Fibroblast of lung (primary cell): ENCODE measurements around the gene SLC6A9. TPM values are rescaled to one million over a fixed set of nuclear protein-coding genes. Genes with fewer than 3 reads are reported as not detected.

Experiments
- DNase-seq, 2 donors: peaks; one replicate each; pipeline versions ENCODE4 v3.0.0 to v3.0.0-alpha.2; 2010; ENCODE audit warnings: low read depth in 2 of 2
- H2AFZ ChIP-seq: 2 replicates; pipeline ENCODE4 v1.5.1; 2012; ENCODE audit warnings: low read length, control low read depth, inconsistent platforms
- H3K27ac ChIP-seq: 2 replicates; pipeline ENCODE4 v1.5.1; 2011; ENCODE audit warnings: low read length, control low read depth; ENCODE audit not compliant: insufficient read depth
- H3K27me3 ChIP-seq: 2 replicates; pipeline ENCODE4 v1.5.1; 2011; ENCODE audit warnings: mild to moderate bottlenecking, low read length; ENCODE audit not compliant: control insufficient read depth, insufficient read depth
- H3K36me3 ChIP-seq: 2 replicates; pipeline ENCODE4 v1.5.1; 2011; ENCODE audit warnings: low read length; ENCODE audit not compliant: control insufficient read depth, insufficient read depth
- H3K4me1 ChIP-seq: 2 replicates; pipeline ENCODE4 v1.5.1; 2011; ENCODE audit warnings: low read length; ENCODE audit not compliant: control insufficient read depth, insufficient read depth; ENCODE audit errors: extremely low read depth
- H3K4me2 ChIP-seq: 2 replicates; pipeline ENCODE4 v1.5.1; 2011; ENCODE audit warnings: low read length, control low read depth; ENCODE audit not compliant: insufficient read depth; ENCODE audit errors: extremely low read depth
- H3K4me3 ChIP-seq, 4 experiments: fragments of 200-600 bp in 1 of 4; sonication (generic) in 1 of 4; replicated peaks in 1 of 4; 2 replicates each; pipeline ENCODE4 v1.5.1; 2011 to 2016; ENCODE audit warnings: low read length in 4 of 4, low read depth in 3 of 4, mild to moderate bottlenecking in 3 of 4, control low read depth in 2 of 4, inconsistent platforms in 1 of 4, mixed read lengths in 1 of 4; ENCODE audit not compliant: insufficient read depth in 1 of 4; ENCODE audit errors: control extremely low read depth in 1 of 4
- H3K79me2 ChIP-seq: 2 replicates; pipeline ENCODE4 v1.5.1; 2012; ENCODE audit warnings: mild to moderate bottlenecking, low read length, inconsistent platforms; ENCODE audit not compliant: control insufficient read depth, insufficient read depth
- H3K9ac ChIP-seq: 2 replicates; pipeline ENCODE4 v1.5.1; 2011; ENCODE audit warnings: mild to moderate bottlenecking, low read length, control low read depth; ENCODE audit not compliant: insufficient read depth
- H3K9me3 ChIP-seq: 2 replicates; pipeline ENCODE4 v1.5.1; 2012; ENCODE audit warnings: low read depth, low read length; ENCODE audit not compliant: control insufficient read depth, insufficient read depth
- H4K20me1 ChIP-seq: 2 replicates; pipeline ENCODE4 v1.5.1; 2011; ENCODE audit warnings: low read length; ENCODE audit not compliant: control insufficient read depth, insufficient read depth; ENCODE audit errors: extremely low read depth
- CTCF ChIP-seq, 2 donors: IDR thresholded peaks in 1 of 2; conservative IDR thresholded peaks in 1 of 2; 1 replicate in 1 of 2; 2 replicates in 1 of 2; pipeline ENCODE4 v1.5.1; 2011 to 2012; ENCODE audit warnings: low read length in 2 of 2, control low read depth in 1 of 2, inconsistent platforms in 1 of 2, low read depth in 1 of 2, mild to moderate bottlenecking in 1 of 2
- EZH2 ChIP-seq: IDR thresholded peaks from 2 replicates; pipeline ENCODE4 v1.5.1; 2012; ENCODE audit warnings: low read length, control low read depth, mild to moderate bottlenecking; ENCODE audit errors: missing control alignments
- polyA plus RNA-seq, 2 donors: library from polyadenylated mRNA; depleted of rRNA in 1 of 2; stranded (reverse) in 1 of 2; unstranded in 1 of 2; fragments of >200 nt; gene quantifications; 2 replicates each; pipeline ENCODE4 v1.2.1, GENCODE V29; 2011 to 2012; ENCODE audit warnings: missing spikeins in 1 of 2
- total RNA-seq: library from RNA; depleted of rRNA; stranded (reverse); fragments of >200 nt; gene quantifications from 2 replicates; pipeline ENCODE4 v1.2.1, GENCODE V29; 2014

Gene SLC6A9
- total and polyA plus RNA-seq, 2 donors (not counting 1 experiment from before 2014, with no cell fraction given), result 3.4 to 19.5 TPM

- H3K4me1 ChIP-seq, result no peaks in the 10 kb centered on the region
- no peak overlapping the region for H3K27ac ChIP-seq
- TF ChIP-seq CTCF (conservative IDR thresholded peaks at IDR 0.05 in 1 of 2, IDR thresholded peaks at IDR 0.05 in 1 of 2; ENCODE audit: low read depth in 1 of 2, low read length in 2 of 2) (no peak), EZH2 (no peak)
- no peak overlapping the region for H3K9ac ChIP-seq
- H3K4me3 ChIP-seq, result no peak overlapping the region
- no peak for DNase-seq
- H2AFZ ChIP-seq, result no peak overlapping the region
- H3K27me3 ChIP-seq, result no peaks in the 10 kb centered on the region
- no peaks in the 10 kb centered on the region for H3K9me3 ChIP-seq
- peaks cover under 1% of the 10 kb centered on the region for H3K79me2 ChIP-seq
- peaks cover 13% of the 10 kb centered on the region for H3K36me3 ChIP-seq
- no peaks in the 10 kb centered on the region for H4K20me1 ChIP-seq
- H3K4me2 ChIP-seq, result no peak overlapping the region
Observed at GRCh38 chr1:43965316-43965715, 65.9 kb downstream of the SLC6A9 start.

DNA sequence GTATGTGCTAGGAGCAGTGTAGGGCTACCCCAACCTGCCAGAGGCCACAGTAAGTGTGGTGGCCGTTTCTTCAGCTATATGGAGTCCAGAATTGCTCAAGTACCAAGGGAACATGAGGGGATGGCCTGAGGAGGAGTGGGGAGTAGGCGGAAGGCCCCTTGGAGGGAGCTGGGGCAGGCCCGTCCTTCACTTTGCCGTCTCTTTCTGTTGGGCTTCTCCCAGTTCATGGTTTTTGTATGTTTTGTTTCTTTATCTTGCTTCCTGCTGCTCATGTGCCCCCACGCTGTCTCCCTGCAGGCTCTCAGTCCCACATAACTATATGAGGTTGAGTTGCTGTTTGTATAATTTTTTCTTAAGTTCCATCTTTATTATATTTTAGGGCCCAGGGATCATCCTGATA, 67.4 kb downstream of the SLC6A9 start:
- peaks cover 14% of the 10 kb centered on the region for H3K36me3 ChIP-seq

DNA sequence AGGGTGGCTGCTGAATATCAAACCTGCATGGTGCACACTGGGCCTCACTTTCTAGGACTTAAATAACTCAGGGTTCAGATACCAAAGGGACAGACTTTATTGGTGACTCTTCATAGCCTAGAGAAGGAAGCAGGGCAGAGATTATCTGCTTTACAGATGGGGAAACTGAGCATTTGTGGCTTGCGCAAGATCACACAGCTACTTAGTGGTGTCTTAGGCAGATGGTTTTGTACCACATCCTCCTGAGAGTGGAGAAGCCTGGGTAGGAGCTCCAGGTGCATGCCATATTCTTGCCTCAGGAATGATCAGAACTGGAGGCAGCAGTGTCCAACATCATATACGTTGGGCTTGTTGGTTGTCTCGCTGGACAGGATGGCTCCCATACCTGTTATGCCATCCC, 68.3 kb downstream of the SLC6A9 start:
- no peak for TF ChIP-seq CTCF (conservative IDR thresholded peaks at IDR 0.05 in 1 of 2, IDR thresholded peaks at IDR 0.05 in 1 of 2; ENCODE audit: low read depth in 1 of 2, low read length in 2 of 2)
- no peak for TF ChIP-seq EZH2
- H3K4me1 ChIP-seq, result no peaks in the 10 kb centered on the region
- H4K20me1 ChIP-seq, result no peaks in the 10 kb centered on the region
- no peak overlapping the region for H3K27ac ChIP-seq
- DNase-seq, result no peak
- no peak overlapping the region for H3K4me2 ChIP-seq
- no peaks in the 10 kb centered on the region for H3K79me2 ChIP-seq
- no peak overlapping the region for H3K9ac ChIP-seq
- no peak overlapping the region for H2AFZ ChIP-seq
- no peaks in the 10 kb centered on the region for H3K9me3 ChIP-seq
- H3K4me3 ChIP-seq, result no peak overlapping the region
- H3K27me3 ChIP-seq, result no peaks in the 10 kb centered on the region
- H3K36me3 ChIP-seq, result peaks cover 16% of the 10 kb centered on the region

More for the DNA sequence above, 67.4 kb downstream of the SLC6A9 start:
- Histone ChIP-seq H3K4me2 (no peak overlapping the region), H3K9ac (no peak overlapping the region), H4K20me1 (no peaks in the 10 kb centered on the region), H3K27me3 (no peaks in the 10 kb centered on the region), H2AFZ (no peak overlapping the region), H3K4me3 (no peak overlapping the region), H3K27ac (no peak overlapping the region), H3K79me2 (no peaks in the 10 kb centered on the region), H3K4me1 (no peaks in the 10 kb centered on the region), H3K9me3 (no peaks in the 10 kb centered on the region)
- TF ChIP-seq CTCF (conservative IDR thresholded peaks at IDR 0.05 in 1 of 2, IDR thresholded peaks at IDR 0.05 in 1 of 2; ENCODE audit: low read depth in 1 of 2, low read length in 2 of 2), result no peak
- TF ChIP-seq EZH2, result no peak
- no peak for DNase-seq
